Upper lobe of left lung (tissue), 6 donors: ENCODE measurements around the gene TDRD12. TPM values are rescaled to one million over a fixed set of nuclear protein-coding genes. Genes with fewer than 3 reads are reported as not detected.
"Not testable (repeated sequence)": the region's sequence is repeated elsewhere in the genome, so short reads cannot be mapped to it uniquely, and the experiment has no call there.

Source experiments
- ATAC-seq, 2 donors: fragments of 200-7000 bp; cut with Tn5 transposase; one replicate each; pipeline ENCODE4 v1.9.1; 2022; ENCODE audit warnings: mild to moderate bottlenecking in 2 of 2, moderate library complexity in 2 of 2; ENCODE audit not compliant: low FRiP score in 2 of 2
- DNase-seq, 2 donors: peaks; one replicate each; pipeline ENCODE4 v3.0.0-alpha.2; 2019 to 2020
- H3K27ac ChIP-seq, 4 donors: fragments of 200-600 bp; sonication (generic); one replicate each; pipeline ENCODE4 v1.5.1; 2016 to 2019
- H3K27me3 ChIP-seq, 4 donors: fragments of 200-600 bp; sonication (generic); one replicate each; pipeline ENCODE4 v1.5.1; 2017 to 2019
- H3K36me3 ChIP-seq, 4 donors: fragments of 200-600 bp; sonication (generic); one replicate each; pipeline ENCODE4 v1.5.1; 2016 to 2019
- H3K4me1 ChIP-seq, 4 donors: fragments of 200-600 bp; sonication (generic); one replicate each; pipeline ENCODE4 v1.5.1; 2018 to 2019
- H3K4me3 ChIP-seq, 4 donors: fragments of 200-600 bp; sonication (generic); one replicate each; pipeline ENCODE4 v1.5.1; 2017 to 2019; ENCODE audit warnings: mild to moderate bottlenecking in 2 of 4, moderate library complexity in 1 of 4
- H3K9me3 ChIP-seq, 4 donors: fragments of 200-600 bp; sonication (generic); one replicate each; pipeline ENCODE4 v1.5.1; 2018 to 2019
- CTCF ChIP-seq, 6 experiments: fragments of 450-650 bp in 4 of 6; fragments of 200-600 bp in 2 of 6; sonication (generic) in 2 of 6; IDR thresholded peaks; one replicate each; pipeline ENCODE4 v1.5.1; 2016 to 2019; ENCODE audit warnings: antibody characterized with exemption in 6 of 6
- EP300 ChIP-seq, 4 donors: sonication (generic); formaldehyde crosslinking; IDR thresholded peaks; one replicate each; pipeline ENCODE4 v1.5.1; 2017; ENCODE audit warnings: antibody characterized with exemption in 4 of 4, control low read depth in 2 of 4
- POLR2A ChIP-seq, 4 donors: fragments of 450-650 bp; IDR thresholded peaks; one replicate each; pipeline ENCODE4 v1.5.1; 2016 to 2017; ENCODE audit warnings: antibody characterized with exemption in 4 of 4, mild to moderate bottlenecking in 2 of 4
- POLR2AphosphoS5 ChIP-seq, 2 donors: sonication (generic); formaldehyde crosslinking; IDR thresholded peaks; one replicate each; pipeline ENCODE4 v1.5.1; 2017; ENCODE audit warnings: antibody characterized with exemption in 2 of 2
- WGBS, 2 donors: methylation state at CpG; one replicate each; pipeline ENCODE4 v1.1.5; 2017 to 2018; 5-methylcytosine and 5-hydroxymethylcytosine counted together
- total RNA-seq, 6 donors: library from RNA; depleted of rRNA in 4 of 6; stranded (reverse); fragments of >200 nt in 4 of 6; gene quantifications; one replicate each; pipeline versions ENCODE4 v1.1.0 to v1.2.1, GENCODE V29; 2016 to 2021
- donor health status: DM: no; HTN: no; CAD: no; lungs with moderate emphysema.
- donor health status: DM: no; HTN: yes; CAD: no; lungs with severe emphysema.

TDRD12 gene
- total RNA-seq, 6 donors from 2014 or later: 0.15 to 4.0 (median 0.38) TPM; not detected in 2

GRCh38 chr19:32779082-32779481 lies 59.5 kb downstream of the TDRD12 start:
- DNase-seq (no peak), ATAC-seq (no peak)
- H3K36me3 ChIP-seq: no peaks in the 10 kb centered on the region
- no peak overlapping the region for H3K4me3 ChIP-seq
- TF ChIP-seq EP300 (IDR thresholded peaks at IDR 0.05) (no peak), POLR2AphosphoS5 (IDR thresholded peaks at IDR 0.05) (no peak), POLR2A (IDR thresholded peaks at IDR 0.05) (no peak), CTCF (IDR thresholded peaks at IDR 0.05) (no peak)
- no peak overlapping the region for H3K27ac ChIP-seq
- H3K27me3 ChIP-seq: no peaks in the 10 kb centered on the region
- 52 to 73% methylated on average over 4 to 7 of the region's 7 CpGs for WGBS, 2 donors
- H3K9me3 ChIP-seq: peaks cover 0 to 8% (median 0%) of the 10 kb centered on the region in 4 donors
- no peaks in the 10 kb centered on the region for H3K4me1 ChIP-seq

GRCh38 chr19:32781280-32781679 lies 61.7 kb downstream of the TDRD12 start:
- H3K27me3 ChIP-seq: no peaks in the 10 kb centered on the region
- peaks cover 0 to 8% (median 0%) of the 10 kb centered on the region in 4 donors for H3K9me3 ChIP-seq
- no peak overlapping the region for H3K27ac ChIP-seq
- DNase-seq (no peak), ATAC-seq (no peak)
- WGBS, 2 donors: 92 to 94% methylated on average over 2 of the region's 2 CpGs
- TF ChIP-seq POLR2AphosphoS5 (IDR thresholded peaks at IDR 0.05) (no peak), POLR2A (IDR thresholded peaks at IDR 0.05) (no peak), EP300 (IDR thresholded peaks at IDR 0.05) (no peak), CTCF (IDR thresholded peaks at IDR 0.05) (no peak)
- H3K4me3 ChIP-seq: no peak overlapping the region
- H3K4me1 ChIP-seq: no peaks in the 10 kb centered on the region
- no peaks in the 10 kb centered on the region for H3K36me3 ChIP-seq

GRCh38 chr19:32782089-32782488 lies 62.5 kb downstream of the TDRD12 start:
- ATAC-seq, H3K4me1 ChIP-seq, DNase-seq, H3K27me3 ChIP-seq, H3K27ac ChIP-seq, H3K9me3 ChIP-seq, H3K36me3 ChIP-seq, H3K4me3 ChIP-seq: not testable (repeated sequence)
- WGBS, 2 donors: 93 to 100% methylated on average over 1 of the region's 1 CpG

- DNase-seq, H3K4me1 ChIP-seq, H3K27me3 ChIP-seq, H3K36me3 ChIP-seq, H3K9me3 ChIP-seq, ATAC-seq, H3K4me3 ChIP-seq, H3K27ac ChIP-seq: not testable (repeated sequence)
- 39 to 76% methylated on average over 2 to 9 of the region's 12 CpGs for WGBS, 2 donors
Observed at GRCh38 chr19:32787161-32787813, 67.7 kb downstream of the TDRD12 start.

GRCh38 chr19:32787895-32788294 lies 68.3 kb downstream of the TDRD12 start:
- H3K27me3 ChIP-seq, H3K9me3 ChIP-seq, DNase-seq, H3K27ac ChIP-seq, H3K36me3 ChIP-seq, H3K4me1 ChIP-seq, ATAC-seq, H3K4me3 ChIP-seq: not testable (repeated sequence)
- 92 to 100% methylated on average over 2 to 5 of the region's 5 CpGs for WGBS, 2 donors

GRCh38 chr19:32789429-32789828 lies 69.9 kb downstream of the TDRD12 start:
- Histone ChIP-seq H3K4me1 (no peaks in the 10 kb centered on the region), H3K27ac (no peak overlapping the region), H3K9me3 (no peaks in the 10 kb centered on the region), H3K27me3 (no peaks in the 10 kb centered on the region), H3K36me3 (no peaks in the 10 kb centered on the region), H3K4me3 (no peak overlapping the region)
- 95 to 96% methylated on average over 10 of the region's 10 CpGs for WGBS, 2 donors
- TF ChIP-seq POLR2AphosphoS5 (IDR thresholded peaks at IDR 0.05): no peak
- TF ChIP-seq POLR2A (IDR thresholded peaks at IDR 0.05): no peak
- no peak for TF ChIP-seq EP300 (IDR thresholded peaks at IDR 0.05)
- TF ChIP-seq CTCF (IDR thresholded peaks at IDR 0.05): no peak
- DNase-seq (no peak), ATAC-seq (no peak)
